Central memory CD4-positive, alpha-beta T cell (primary cell): ENCODE measurements around the gene FN3K.

Experiments used
- DNase-seq: peaks from one replicate; pipeline ENCODE4 v3.0.0; 2022

The FN3K gene

DNA sequence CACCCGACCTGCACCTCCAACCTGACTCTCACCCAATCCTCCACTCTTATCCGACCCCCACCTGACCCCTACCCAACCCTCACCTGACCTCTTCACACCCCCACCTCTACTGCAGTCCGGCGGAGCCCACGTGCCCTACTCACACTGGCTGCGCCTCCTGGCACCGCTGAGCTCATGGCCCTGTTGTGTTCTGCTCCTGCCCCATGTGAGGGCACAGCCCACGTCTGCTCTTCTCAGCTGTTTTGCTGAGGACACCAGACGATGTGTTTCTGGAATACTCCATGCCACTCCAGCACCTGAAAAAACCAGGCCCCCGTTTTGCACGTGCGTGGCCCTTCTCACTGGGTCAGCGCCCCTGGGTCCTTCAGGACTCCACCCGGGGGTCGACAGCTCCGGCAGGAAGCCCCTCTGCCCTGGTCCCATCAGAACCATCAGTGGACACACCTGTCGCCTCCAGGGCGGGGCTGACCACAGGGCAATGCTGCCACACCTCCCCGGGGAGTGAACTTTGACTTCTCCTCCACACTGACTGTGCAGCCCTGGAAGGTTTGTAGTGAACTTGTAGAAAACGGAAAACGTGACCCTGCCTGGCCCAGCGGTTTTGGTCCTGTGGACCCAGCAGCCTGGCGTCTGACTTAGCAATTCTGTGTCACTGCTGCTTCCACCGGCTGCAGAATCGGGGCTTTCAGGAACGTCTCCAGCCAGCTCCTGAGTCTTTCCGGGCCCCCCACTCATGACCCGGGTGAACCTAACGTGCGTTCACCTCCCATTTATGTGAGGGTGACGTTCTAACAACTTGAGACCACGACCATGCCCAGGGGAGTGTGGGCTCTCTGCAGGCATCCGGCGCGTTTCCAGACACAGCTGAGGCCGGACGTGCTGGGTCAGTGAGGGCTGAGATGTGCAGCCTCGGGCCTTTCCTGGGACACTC is 31.2 kb upstream of the FN3K start:
- DNase-seq, result no peak

DNA sequence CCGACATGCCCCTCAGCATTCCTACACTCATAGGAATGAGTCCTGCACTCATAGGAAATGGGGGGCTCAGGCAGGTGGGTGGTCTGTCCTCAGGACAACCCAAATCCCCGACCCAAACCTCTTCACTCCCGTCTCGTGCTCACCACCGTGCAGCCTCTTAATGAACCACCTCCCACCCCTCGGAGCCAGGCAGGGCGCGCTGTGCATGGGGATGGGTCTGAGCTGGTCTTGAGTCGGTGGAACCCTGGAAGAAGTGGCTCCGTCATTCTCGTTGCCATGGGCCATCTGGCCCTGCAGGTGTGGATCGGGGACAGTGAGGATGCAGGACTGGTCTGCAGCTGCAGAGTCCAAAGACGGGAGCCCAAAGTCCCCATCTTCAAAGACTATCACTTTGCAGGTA is 30.5 kb upstream of the FN3K start:
- no peak for DNase-seq

DNA sequence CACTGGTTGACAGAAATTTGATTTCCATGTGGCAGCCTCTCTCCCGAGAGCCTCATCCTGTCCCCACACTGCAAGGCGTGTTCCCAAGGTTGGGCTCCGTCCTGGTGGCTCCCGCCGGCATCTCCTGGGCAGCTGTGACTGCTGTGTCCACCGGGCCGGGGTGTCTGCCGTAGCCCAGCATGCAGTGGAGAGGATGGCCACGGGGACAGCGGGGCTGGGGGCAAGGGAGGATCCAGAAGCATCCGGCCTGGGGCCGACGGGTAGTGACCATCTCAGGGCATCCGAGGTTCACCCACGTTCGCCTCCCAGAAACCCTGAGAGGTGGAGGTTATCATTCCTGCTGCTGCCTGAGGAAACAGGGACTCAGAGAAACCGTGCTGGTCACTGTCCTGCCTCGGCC is 29.7 kb upstream of the FN3K start:
- DNase-seq, result no peak

DNA sequence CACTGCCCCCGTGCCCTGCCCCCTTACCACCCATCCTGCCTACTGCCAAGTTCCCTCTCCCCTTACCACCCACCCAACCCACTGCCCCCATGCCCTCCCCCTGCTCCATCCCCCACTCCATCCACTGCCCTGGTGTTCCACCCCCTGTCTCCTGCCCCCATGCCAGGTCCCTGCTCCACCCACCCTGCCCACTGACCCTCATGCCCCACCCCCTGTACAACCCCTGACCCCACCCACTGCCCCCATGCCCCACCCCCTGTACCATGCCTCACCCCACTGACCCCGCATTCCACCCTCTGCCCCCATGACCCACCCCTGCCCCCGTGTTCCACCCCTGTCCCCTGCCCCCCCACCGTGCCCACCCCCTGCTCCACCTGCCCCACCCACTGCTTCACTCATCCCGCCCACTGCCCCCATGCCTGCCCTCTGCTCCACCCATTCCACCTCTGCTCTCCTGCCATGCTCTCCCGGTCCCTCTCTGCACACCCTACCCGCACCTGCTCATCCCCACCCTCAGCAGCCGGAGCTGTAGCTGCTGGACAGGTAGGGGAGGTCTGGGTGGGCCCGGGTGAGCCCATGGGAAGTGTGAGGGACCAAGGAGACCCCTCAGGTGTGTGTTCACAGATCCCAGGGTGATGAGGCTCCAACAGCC is 26.3 kb upstream of the FN3K start:
- DNase-seq, result no peak

DNA sequence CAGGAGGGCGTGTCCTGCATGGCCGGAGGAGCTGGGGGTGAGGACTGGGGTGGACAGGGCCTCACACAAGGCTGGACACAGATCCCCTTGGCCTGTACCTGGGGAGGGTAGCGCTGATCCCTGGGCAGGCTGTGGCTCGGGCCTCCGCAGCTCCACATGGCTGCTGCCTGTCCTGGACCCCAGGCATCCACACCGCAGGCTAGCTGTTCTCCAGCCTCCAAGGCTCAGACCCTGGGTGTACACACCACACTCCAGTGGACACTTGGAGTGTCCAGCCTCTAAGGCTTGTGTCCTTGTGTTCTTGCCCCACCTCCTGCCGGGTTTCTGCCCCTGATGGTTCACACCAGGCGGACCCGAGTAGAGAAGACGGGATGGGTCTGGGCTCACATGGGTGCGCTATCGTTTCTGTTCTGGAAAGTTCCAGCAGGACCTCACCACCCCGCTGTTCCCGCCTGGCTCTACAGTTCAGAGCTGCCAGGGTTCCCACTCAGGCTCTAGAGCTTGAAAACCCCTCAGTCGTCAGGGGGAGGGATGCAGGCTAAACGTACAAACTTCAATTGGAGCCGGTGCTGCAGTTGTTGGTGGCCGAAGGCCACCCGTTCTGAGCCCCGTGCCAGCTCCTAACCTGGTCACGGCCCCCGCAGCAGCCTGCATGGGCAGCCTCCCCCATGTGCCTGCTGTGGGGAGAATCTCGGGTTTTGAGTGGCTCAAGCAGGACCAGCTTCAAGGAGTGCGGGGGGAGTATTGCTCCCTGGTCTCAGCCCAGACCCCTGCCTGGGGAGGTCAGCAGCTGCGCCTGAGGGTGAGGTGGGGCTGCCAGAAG is 25.5 kb upstream of the FN3K start:
- DNase-seq, result no peak

DNA sequence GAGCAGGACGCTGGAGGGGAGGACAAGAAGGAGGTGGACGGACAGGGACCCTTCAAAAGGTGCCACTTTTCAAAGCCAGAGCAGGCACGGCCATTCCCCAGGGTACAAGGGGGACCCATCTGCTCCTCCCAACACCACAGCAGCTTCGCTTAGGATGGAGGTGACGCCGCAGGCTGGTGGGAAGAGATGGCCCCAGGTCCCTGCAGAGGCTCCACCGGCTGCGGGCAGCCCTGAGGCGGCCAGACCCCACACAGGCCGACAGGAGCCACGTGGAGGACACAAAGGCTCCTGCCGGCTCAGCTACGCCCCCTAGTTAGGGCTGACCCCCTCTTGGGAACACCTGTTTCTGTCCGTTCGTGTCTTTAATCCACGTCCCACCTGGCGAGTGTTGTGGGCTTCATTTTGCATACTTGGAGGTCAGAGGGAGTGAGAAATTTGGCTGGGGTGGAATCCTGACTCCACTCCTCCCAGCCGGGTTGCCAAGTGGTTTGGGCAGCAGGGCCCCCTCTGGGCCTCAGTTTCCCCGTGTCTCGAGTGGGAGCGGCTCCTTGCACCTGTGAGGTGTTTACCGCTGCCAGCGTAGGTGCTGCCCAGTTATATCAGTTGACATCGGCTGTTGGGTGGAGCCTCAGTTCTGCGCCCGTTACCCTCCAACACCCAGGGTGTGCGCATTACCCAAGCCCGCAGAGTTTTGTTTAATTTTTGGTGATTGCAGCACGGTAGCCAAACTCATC is 24.7 kb upstream of the FN3K start:
- DNase-seq, result no peak

DNA sequence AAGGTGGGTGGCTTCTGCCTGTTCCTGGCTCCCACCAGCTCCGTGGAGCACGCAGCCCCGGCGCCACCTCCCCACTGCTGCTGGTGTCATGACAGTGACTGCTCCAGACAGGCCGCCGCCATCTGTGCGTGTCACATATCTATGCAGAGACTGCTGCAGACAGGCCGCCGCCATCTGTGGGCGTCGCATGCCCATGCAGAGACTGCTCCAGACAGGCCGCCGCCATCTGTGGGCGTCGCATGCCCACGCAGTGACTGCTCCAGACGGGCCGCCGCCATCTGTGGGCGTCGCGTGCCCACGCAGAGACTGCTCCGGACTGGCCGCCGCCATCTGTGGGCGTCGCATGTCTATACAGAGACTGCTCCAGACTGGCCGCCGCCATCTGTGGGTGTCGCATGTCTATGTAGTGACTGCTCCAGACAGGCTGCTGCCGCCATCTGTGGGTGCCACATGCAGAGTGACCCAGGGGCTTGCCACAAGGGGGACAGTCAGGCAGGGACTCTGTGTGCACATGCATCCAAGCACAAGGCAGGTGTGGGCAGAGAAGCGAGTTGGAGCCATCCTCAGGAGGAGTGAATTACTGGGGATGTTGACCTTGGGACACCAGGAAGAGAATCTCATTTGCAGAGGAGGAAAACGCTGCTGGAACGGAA is 22.2 kb upstream of the FN3K start:
- no peak for DNase-seq

DNA sequence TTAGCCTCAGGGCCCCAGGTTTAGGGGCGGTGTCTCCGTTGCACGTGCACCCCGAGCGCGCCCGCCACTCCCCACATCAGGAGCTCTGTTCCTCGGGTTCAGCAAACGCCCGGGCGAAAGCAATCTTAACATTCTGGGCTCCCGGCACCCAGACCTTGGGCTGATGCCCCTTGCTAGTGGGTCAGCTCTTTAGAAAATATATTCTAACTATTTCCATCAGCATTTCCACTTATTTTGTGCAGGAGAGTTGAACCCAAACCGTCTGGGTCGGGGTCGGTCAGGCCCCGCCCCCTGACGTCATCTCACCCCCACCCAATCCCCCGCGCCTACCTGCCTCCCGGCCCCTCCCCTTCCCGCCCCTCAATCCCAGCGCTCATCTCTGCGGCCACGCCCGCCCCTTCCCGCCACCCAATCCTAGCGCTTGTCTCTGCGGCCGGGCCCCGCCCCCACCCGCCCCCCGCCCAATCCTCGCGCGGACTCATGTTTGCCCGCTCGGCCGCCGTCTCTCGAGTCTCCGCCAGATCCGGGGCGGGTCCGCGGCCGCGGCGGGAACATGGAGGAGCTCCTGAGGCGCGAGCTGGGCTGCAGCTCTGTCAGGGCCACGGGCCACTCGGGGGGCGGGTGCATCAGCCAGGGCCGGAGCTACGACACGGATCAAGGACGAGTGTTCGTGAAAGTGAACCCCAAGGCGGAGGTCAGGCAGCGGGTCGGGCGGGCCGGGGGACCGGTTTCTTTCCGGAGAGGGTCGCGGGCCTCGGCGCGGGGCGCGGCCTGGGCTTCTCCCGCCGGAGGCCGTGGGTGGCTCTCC is 19.0 kb upstream of the FN3K start, which contains the start of gene FN3KRP:
TSS of gene FN3KRP (plus strand) at position 504 of the 808 bp plus-strand sequence. CDS start at position 554, 50 bp downstream.
- peak; percentile 84 for DNase-seq

DNA sequence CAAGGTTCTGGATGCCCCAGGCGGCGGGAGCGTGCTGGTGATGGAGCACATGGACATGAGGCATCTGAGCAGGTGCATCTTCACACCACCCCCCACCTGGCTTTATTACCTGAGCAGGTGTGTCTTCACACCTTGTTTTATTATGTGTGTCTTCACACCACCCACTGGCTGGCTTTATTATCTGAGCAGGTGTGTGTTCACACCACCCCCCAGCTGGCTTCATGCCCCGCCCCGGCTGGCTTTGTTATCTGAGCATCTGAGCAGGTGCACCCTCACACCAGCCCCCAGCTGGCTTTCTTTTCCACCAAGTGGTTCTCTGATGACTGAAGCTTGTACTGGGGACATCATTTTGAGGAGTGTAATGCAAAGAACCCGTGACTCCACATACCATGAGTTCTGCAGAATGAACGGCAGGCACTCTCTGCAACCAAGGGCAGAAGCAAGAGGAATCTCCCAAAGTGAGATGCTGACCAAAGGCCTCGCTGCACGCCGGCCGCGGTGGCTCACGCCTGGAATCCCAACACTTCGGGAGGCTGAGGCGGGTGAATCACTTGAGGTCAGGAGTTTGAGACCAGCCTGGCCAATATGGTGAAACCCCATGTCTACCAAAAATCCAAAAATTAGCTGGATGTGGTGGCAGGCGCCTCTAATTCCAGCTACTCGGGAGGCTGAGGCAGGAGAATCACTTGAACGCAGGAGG is 16.3 kb upstream of the FN3K start:
- DNase-seq, result no peak

DNA sequence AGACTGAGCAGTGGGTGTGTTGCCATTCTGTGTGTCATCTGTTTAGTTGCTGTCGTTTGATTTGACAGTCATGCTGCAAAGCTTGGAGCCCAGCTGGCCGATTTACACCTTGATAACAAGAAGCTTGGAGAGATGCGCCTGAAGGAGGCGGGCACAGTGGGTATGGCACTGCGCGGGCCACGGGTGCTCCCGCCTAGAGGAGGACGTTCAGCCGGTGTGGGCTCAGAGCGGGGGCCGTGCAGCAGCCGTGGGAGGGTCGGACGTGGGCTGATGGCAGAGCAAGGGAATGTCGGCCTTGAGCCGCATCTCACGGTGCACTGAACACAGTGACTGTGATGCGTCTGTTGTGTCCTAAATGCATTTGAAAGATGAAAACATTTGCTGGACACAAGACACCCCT is 15.2 kb upstream of the FN3K start:
- DNase-seq, result no peak

DNA sequence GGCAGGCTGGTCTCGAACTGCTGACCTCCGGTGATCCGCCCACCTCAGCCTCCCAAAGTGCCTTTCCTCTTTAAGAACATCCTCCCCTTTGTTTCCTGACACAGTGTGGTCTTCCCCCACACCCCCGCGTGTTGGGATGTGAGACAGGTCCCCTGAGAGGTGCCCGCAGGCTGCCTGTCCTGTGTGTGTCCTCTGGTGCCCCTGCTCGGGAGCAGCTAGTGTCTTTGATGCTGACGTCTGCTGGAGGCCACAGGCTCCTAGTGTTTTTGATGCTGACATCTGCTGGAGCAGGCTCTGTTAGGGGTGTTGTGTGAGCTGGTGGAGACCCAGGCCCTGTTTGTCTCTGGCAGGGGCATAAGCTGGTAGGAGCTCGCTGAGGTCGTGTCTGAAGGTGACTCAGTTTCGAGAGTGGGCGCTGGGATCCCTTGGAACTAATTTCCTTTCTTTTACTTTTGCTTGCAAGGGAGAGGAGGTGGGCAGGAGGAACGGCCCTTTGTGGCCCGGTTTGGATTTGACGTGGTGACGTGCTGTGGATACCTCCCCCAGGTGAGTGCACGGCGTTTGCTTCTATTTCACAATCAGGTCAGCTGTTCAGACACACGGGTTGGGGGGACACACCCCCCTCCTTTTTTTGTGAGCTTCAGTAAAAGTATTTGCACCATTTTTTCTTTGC is 12.9 kb upstream of the FN3K start:
- no peak for DNase-seq

DNA sequence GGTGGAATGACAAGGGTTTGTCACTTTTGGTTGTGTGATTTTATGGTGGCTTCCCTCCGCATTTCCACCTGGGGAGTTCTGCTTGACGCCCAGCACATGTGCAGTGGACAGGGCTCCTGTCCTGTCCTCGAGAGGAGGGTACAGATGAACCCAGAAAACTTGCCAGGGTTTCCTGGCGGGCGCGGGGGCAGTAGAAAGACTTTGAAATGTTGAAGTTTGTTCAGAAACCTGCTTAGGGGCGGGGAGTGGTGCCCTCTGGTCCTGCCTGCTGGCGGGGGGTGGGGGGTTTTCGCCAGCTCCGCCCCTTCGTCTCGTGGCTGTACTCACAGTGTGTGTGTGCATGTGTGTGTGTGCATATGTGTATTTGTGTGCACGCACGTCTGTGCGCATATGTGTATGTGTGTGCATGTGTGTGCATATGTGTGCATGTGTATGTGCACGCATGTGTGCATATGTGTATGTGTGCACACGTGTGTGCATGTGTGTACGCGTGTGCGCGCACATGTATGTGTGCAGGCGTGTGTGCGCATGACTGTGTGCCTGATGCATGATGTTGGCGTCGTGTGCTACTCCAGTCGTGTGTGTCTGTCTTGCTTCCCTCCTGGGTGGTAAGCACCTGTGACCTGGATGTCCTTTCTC is 12.1 kb upstream of the FN3K start:
- no peak for DNase-seq

DNA sequence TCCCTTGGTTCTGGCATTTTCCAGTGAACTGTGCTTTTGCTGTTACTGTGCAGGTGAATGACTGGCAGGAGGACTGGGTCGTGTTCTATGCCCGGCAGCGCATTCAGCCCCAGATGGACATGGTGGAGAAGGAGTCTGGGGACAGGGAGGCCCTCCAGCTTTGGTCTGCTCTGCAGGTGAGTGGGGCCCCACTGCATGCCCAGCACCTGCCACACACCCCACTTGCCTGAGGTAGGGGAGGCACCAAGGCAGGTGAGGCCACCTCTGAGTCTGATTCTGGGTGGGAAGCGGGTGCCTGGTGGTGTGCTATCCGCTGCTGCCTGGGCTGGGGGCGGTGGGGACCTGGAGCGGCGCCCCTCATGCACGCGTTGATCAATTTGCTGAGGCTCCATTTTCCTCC is 9.0 kb upstream of the FN3K start:
- DNase-seq, result no peak

DNA sequence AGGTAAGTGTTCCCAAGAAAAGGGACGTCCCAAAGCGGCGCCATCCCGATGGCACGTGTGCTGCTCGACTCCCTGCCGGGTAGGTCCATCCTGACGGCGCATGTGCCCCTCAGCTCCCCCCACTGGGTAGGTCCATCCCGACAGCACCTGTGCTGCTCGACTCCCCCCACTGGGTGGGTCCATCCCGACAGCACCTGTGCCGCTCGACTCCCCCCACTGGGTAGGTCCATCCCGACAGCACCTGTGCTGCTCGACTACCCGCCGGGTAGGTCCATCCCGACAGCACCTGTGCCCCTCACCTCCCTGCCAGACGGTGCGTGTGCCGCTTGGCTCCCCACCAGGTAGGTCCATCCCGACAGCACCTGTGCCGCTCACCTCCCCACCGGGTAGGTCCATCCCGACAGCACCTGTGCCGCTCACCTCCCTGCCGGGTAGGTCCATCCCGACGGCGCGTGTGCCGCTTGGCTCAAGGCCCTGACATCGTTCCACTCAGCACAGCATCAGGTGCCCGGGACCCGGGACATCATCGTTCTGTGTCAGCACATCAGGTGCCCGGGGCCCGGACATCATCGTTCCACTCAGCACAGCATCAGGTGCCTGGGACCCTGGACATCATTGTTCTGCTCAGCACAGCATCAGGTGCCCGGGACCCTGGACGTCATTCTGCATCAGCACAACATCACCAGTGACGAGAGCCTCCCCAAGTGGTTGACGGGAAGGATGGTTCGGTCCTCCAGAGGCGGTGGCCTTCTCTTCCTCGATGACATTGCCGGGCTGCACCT is 5.7 kb upstream of the FN3K start:
- no peak for DNase-seq

DNA sequence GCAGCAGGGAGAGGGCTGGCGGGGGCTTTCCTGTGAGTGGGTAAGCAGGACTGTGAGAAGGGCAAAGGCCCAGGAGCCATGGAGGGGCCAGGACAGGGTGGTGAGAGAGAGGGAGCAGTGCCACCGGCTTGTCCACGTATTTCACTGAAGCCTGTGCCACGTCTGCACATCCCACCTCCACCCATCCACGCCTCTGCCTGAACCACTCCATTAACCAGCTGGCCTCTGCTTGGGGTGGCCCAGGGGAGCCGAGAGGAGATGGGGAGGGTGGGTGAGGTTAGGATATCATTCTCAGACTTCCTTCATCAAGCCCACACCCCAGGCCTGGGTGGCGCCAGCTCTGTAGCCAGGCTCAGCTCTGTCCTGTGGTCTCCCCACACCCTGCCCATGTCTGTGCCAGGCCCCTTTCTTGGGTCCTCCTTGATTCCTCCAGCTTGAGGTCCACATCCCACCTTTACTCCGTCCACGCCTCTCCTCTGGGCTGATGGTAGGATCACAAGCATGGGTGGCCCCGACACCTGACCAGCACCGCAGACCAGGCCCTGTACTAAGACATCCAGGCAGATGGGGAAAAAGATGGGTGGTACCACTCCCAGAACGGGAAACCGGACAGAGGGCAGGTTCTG is 3.2 kb upstream of the FN3K start:
- no peak for DNase-seq

DNA sequence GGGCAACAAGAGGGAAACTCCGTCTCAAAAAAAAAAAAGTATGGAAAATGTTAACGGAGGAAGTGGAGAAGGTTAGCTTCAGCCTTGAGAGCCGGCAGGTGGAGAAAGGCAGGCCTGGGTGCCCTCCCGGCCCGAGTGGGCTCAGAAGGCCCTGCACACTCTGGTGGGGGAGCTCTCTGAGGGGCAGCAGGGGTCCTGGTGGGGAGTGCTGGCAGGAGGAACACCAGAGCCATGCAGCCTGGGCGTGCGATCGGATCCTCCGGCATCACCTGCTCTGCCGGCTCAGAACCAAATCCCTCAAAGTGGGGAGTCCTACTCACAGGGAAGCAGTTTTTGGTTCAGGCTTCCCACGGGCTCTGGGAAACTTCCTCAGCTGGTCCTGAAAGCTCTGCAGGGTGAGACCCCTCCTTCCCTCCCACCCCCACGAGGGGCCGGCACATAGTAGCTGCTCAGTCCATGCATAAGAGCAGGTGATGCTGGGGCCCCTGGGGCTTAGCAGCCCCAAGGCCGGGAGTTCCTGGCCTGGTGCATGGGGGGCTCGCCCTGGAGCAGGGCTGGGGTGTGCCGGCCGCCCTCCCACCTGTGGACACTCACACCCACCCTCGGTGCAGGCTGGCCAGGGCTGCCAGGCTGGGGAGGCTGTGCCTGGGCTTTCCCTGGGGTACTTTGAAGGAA is 1.2 kb downstream of the FN3K start:
- DNase-seq, result no peak
